GM18861 (cell line): ENCODE results near the gene ENPP1.

Experiments used
- ATAC-seq: cut with Tn5 transposase; IDR thresholded peaks from one replicate; pipeline ENCODE4 v1.9.1; 2021; ENCODE audit not compliant: unreplicated experiment

Gene ENPP1

DNA sequence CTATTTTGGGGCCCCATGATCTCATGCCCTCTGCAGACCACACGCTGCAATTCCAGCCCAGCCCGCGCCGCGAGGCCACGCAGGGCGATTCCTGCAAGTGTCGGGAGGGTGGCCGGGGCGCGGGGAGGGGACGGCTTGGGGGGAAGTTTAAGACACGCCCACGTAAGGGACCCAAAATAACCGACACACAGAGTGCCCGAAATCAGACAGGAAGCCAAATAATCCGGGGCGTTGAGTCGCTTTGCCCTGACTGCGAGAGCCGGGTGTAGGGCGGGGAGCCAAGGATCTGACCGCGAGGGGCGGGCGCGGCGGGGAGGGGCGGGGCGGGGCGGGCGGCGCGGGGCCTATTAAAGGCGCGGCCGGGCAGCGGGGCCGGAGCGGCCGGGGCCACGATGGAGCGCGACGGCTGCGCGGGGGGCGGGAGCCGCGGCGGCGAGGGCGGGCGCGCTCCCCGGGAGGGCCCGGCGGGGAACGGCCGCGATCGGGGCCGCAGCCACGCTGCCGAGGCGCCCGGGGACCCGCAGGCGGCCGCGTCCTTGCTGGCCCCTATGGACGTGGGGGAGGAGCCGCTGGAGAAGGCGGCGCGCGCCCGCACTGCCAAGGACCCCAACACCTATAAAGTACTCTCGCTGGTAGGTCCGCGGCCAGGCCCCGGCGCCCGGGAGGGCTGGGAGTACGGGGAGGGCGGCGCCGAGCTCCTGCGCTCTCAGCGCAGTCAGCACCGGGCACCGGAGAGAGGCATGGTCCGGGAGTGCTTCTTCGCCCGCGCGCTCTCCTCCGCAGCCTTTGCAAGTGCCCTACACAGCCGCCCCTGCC is at the start of gene ENPP1:
Gene ENPP1 (plus strand): TSS at position 377 of the 816 bp plus-strand sequence. CDS start 16 bp downstream, at position 393.
- ATAC-seq: no peak

DNA sequence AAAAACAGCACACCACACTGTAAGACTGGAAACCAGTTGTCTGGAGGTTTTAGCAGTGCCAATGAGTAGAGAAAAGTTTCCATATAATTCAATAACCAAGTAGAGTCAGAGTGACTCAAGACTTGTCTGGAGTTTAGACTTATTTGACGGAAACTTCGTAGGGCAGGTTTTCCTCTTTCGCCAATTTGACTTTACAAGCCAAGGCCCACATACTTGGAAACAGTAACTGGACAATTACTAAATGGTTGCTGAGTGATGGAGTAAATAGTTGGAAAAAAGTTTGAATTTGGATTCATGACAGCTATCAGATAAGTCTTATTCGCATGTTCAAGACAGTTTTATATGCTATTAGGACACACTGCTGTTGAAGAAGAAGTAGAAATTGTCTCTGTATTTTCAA is 48.9 kb upstream of the ENPP1 start:
- ATAC-seq: no peak

DNA sequence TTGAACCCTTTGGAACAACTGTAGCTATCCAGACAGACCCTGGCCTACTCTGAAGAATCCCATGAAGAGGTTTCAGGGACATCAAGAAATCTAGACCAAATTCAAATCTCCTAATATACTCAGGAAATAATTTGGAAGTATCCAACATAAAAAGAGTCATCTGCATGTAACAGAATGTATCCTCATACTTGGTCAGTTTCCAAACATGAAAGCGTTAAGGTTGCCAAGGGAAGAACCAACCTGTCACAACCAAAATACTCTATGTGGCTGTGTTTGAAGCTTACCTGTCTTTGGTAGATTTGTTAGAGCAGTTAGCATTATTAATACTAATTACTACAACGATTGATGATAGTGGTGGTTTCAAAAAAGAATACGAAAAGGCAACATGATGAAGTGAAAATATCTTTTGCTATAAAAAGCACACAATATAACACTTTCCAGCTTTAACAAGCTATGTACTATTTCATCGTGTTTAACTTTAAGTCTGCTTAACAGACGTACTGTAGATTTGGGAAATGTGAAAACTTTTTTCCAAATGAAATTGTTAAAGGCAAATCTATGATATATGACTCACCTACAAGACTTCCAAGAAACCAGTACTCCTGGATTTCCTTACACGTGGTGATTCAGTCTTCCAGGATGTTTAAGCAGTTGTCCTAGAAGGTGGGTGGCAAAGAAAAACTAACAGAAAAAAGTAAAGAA is 46.6 kb upstream of the ENPP1 start:
- ATAC-seq: no peak

DNA sequence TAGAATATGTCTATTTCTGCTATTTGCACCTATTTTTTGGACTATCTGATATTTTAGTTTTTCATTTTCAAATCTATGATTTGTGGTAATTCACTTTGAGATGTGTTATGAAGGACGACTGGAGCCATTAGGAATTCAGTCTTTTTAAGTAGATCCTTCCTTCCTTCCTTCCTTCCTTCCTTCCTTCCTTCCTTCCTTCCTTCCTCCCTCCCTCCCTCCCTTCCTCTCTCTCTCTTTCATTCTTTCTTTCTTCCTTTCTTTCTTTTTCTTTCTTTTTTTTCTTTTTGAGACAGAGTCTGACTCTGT is 46.1 kb upstream of the ENPP1 start:
- no peak for ATAC-seq

- ATAC-seq: no peak
Measured at GRCh38 chr6:131762984-131763383, 44.8 kb upstream of the ENPP1 start.

DNA sequence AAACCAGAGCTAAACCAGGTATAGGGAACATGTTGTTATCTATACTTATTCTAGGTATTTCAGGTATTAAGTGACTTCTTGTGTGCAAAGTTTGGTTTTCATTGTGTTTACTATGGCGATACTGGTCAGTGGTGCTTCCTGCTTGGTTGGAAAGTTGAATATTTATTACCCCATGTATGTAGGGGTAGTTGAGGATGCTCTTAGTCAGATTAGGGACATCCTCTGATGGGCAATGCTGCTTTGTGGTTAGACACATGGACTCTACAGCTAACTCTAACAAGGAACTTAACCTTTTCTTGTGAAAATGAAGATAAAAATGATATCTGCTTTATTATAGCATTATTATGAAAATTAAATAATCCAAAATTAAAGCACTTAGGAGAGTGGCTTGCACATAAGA is 44.1 kb upstream of the ENPP1 start:
- no peak for ATAC-seq

GRCh38 chr6:131764350-131764749 is 43.5 kb upstream of the ENPP1 start:
- no peak for ATAC-seq

DNA sequence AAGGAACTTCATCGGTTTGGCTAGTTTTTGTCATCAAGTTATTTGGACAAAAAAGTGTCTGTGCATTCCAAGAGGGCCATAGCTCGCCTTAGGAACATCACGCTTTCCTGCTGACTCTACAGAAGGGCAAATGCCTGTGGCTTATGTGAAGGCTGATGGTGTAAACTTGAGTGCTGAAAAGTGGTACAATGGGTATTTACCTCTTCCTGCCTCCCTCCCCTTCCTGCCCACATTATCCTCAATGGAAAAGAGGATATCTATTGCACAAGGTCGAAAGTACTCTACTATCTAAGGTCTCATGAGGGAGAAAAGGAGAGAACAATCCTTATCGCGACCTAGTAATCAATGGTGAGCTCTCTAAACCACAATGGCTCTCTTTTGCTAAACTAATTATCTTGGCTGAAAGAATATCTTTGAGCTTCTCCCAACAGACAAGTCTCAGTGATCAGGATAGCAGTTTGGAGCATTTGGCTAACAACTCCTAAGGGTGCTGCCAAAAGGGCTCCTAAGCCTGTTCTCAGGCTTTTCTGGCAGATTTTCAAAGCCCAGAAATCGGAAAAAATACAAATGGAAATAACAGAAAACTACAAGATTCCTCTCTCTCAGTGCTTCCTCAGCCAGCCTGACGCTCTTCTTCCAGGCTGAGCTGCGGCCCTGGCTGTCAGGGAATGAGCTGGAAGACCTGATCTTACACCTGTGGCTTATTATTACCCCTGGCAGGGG is 42.6 kb upstream of the ENPP1 start:
- no peak for ATAC-seq

DNA sequence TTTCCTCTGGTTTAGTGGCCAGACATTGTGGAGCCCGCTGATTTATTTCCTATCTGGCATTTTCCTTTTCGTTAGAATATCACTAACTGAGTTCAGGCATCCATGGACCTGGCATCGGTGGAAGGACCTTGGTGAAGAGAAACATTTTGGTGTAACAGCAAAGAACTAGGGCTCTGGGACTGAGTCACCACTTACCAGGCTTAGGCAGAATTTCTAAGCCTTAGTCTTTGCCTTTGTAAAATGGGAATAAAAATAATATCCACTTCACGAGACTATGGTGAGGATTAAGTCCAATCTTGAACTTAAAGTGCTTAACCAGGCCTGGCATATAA is 42.0 kb upstream of the ENPP1 start:
- no peak for ATAC-seq

GRCh38 chr6:131766631-131767030 is 41.2 kb upstream of the ENPP1 start:
- ATAC-seq: no peak

GRCh38 chr6:131768964-131769363 is 38.9 kb upstream of the ENPP1 start:
- no peak for ATAC-seq

- no peak for ATAC-seq
Measured at GRCh38 chr6:131769385-131770141, 38.3 kb upstream of the ENPP1 start.

GRCh38 chr6:131770776-131771175 is 37.0 kb upstream of the ENPP1 start:
- ATAC-seq: no peak

DNA sequence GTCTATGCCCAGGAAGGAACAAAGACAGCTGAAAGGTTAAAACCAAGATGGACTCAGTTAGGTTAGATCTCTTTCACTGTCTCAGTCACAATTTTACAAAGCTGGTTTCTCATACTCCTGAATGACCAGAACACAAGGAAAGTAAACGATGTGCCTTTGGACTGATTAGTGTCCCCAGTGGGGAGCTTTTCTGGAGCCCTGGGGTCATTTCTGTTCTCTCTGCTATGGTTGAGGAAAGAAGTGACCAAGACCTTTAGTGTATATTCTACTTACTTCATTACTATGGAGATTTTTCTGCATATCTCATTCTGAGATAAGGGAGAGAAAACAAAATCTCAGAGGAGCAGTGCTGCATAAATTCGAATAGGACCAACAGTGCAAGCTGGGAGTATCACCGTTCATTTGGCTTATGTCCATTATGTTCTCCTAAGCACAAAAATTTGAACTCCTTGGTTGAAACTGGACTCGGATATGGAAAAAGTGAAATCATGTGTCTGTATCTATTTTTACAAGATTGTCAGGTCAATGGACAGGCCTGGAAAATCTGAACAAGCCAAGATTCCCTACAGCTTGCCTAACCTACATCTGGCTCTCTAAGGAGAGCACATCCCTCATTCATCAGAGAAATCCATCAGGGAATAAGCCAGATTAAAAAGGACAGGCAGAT is 34.4 kb upstream of the ENPP1 start:
- ATAC-seq: no peak

- ATAC-seq: no peak
Measured at GRCh38 chr6:131775886-131776285, 31.9 kb upstream of the ENPP1 start.

- ATAC-seq: no peak
Measured at GRCh38 chr6:131776985-131777384, 30.8 kb upstream of the ENPP1 start.

- ATAC-seq: no peak
Measured at GRCh38 chr6:131778169-131778568, 29.7 kb upstream of the ENPP1 start.

DNA sequence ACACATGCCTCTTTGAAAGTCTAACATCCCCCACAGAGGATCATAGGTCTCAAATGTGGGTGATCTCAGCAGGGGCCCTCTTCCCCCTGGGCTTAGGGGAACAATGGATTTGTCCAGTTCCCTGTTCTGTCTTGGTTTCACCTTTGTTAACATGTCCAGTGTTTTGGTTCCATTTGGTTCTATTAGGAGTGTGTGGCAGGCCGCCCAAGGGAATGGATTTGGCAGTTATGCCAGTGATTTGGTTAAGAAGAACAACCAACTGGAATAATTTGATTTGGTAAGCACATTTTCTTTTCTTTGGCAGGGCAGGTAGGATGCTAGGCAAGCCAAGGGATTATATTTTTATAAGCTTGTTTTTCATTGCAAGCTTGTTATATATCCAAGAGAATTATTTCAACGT is 28.5 kb upstream of the ENPP1 start:
- ATAC-seq: no peak

DNA sequence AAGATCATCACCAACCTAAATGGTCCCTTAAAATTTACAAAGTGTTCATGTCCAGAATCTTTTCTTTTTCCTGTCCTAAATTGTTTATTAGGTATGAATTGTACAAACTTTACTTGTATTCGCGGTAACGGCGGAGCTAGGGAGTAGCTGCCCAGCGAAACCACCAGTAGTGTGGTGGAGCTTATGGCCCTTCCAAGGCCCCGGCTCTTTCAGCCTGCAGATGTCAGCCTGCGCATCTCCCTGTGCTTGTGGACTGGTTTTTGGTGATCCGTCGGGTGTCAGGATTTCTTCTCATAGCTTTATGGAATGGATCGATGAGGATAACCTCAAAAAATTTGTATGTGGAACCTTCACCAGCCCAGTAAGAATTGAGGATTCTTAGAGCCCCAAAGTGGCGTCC is 27.2 kb upstream of the ENPP1 start:
- ATAC-seq: no peak

- no peak for ATAC-seq
Measured at GRCh38 chr6:131781687-131782086, 26.1 kb upstream of the ENPP1 start.

DNA sequence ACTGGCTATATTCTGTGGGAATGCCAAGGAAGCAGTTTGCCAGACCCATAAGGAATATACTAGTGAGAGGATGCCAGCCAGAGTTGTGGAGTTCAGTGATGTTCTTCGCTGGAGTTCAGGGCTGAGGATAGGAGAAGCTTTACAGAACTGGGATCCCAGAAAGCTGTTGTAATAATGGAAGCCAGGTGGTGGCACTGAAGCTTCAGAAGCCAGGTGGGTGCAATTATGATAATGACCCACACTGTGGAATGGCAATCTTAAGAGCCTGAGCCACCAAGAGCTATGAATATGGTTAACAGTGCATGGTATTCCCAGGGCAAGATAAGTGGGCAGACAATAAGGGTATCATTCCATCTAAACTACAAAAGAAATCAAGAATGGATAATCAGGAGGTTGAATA is 25.1 kb upstream of the ENPP1 start:
- ATAC-seq: no peak
